GM21447 (cell line): ENCODE measurements around the gene ARMC7.

Source experiments
- ATAC-seq: cut with Tn5 transposase; IDR thresholded peaks from one replicate; pipeline ENCODE4 v1.9.1; 2021; ENCODE audit not compliant: unreplicated experiment

ARMC7 gene

GRCh38 chr17:75077496-75078283 lies 32.1 kb upstream of the ARMC7 start:
- peak; percentile 36 for ATAC-seq

GRCh38 chr17:75078284-75079022 lies 31.3 kb upstream of the ARMC7 start:
- ATAC-seq, result peak; percentile 58

DNA sequence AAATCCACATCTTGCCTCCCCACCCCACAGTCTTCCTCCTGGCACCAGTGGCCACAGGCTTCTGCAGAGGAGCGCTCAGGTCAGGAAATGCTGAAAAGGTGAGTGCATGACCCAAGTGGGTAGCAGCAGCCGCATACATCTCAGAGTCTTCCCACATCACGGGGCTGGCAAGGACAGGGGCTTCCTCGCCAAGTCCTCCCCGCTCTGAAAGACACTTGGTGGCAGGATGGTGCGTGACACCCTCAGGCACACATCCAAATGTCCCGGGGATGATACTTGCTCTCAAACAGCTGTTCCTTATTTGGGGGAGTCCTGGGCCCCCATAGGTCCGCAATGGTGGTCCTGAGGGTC lies 30.8 kb upstream of the ARMC7 start:
- no peak for ATAC-seq

DNA sequence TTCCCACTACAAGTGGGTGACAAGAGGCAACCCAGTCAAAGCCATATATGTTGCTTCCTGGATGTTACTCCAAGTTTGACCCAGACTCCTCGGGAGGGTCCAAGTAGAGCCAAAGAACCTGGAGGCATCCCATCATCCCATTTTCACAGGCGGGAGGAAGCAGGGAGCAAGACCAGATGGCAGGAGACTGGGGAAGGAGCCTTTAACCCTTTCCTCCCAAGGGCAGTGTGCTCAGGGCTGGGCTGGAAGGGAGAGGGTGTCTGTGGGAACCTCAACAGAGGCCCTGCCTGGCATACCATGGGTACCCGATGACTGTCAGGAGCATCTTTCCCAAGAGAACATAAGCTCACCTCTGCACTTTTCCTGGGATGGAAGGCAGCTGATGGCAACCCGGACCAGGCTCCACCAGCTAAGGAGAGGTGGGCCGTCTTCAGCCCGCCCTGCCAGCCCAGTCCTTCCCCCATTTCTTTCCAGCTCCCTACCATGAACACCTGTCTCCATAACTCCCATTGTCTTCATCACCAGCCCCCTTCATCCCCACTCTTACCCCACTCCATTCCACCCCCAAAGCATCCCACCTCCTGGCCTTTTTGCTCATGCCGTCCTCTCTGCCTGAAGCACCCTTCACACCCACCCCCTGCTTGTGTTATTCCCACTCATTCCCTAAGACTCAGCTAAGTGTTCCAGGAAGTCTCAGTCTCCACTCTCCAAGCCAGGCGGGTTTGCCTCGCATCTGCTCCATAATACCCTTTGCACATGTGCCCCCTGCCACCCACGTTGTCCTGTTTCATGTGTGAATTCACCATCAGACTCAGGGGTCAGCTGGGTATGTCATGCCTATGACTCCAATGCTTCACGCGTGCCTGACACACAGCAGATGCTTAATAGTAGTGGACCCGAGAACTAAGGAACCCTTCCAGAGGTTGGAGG lies 27.9 kb upstream of the ARMC7 start:
- ATAC-seq, result no peak

DNA sequence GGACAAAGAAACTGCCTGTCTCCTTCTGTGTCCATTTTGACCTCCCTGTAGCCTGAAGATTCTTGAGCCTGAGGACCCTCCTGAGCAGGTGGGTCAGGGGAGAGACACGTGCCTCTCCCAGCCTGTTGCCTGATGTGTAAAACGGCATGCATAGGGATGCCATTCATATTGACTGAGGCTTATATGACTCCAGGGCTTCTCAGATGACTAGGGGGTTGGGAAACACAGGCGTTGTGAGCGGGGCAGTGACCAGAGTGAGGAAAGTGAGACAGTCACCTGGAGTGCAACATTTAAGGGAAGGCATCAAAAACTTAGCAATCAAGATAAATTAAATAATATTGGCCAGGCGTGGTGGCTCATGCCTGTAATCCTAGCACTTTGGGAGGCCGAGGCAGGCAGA lies 27.1 kb upstream of the ARMC7 start:
- ATAC-seq, result no peak

- ATAC-seq, result no peak
Measured at GRCh38 chr17:75084039-75084660, 25.6 kb upstream of the ARMC7 start.

DNA sequence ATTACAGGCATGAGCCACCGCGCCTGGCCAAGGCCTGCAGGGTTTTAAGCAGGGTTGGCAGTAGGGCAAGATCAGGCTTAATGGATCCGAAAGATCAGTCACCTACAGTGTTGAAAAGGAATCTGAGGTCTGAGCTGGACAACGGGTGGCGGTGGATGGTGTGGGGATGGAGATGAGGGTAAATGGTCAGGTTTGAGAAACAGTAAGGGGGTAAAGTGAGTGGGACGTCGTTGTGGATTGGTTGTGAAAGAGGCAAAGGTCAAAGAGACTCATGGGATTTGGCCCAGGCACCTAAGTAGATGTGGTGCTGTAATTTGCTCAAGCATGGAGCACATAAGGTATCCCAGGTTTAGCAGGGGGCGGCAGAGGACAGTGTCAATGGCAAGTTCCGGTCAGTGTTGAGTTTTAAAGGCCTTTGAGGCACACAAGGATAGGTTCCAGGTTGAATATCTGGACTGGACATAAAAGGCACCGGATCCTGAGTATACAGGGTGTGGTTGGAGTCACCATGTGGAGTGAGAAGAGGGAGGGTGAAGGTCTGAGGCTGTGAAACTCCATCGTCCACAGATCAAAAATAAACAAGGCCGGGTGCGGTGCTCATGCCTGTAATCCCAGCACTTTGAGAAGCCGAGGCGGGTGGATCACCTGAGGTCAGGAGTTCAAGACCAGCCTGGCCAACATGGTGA lies 23.1 kb upstream of the ARMC7 start:
- ATAC-seq, result no peak

- ATAC-seq, result no peak
Measured at GRCh38 chr17:75087182-75087557, 22.6 kb upstream of the ARMC7 start.

- no peak for ATAC-seq
Measured at GRCh38 chr17:75087558-75088453, 22.0 kb upstream of the ARMC7 start, which contains the start of gene SLC16A5. Gene SLC16A5 (plus strand): TSS chr17:75087954. CDS start chr17:75093637, 5,683 bp downstream.

GRCh38 chr17:75088465-75089417 lies 21.0 kb upstream of the ARMC7 start:
- ATAC-seq, result no peak

GRCh38 chr17:75090871-75091854 lies 18.6 kb upstream of the ARMC7 start:
- ATAC-seq, result no peak

DNA sequence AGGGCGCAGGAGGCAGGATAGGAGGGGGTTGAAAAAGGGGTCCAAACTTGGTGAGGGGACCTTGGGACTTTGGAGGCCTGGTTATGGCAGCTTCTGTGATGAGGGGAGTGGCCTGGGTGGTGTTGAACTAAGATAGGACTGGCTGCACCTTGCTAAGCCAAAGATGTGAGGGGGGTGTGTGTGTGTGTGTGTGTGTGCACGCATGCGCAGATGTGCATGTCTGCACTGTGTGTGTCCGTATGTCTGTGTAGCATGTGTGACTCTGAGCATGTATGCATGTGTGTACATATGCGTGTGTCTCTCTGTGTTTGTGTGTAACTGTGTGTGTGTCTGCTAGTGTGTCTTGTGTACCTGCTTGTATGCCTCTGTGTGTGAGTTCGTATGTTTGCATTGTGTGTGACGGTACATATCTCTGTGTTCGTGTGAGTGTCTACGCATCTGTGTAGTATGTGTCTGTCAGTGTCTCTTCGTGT lies 17.9 kb upstream of the ARMC7 start:
- no peak for ATAC-seq

GRCh38 chr17:75093548-75094158 lies 16.1 kb upstream of the ARMC7 start:
- ATAC-seq, result no peak

- no peak for ATAC-seq
Measured at GRCh38 chr17:75094871-75095399, 14.8 kb upstream of the ARMC7 start.

- ATAC-seq, result no peak
Measured at GRCh38 chr17:75096082-75096625, 13.6 kb upstream of the ARMC7 start.

DNA sequence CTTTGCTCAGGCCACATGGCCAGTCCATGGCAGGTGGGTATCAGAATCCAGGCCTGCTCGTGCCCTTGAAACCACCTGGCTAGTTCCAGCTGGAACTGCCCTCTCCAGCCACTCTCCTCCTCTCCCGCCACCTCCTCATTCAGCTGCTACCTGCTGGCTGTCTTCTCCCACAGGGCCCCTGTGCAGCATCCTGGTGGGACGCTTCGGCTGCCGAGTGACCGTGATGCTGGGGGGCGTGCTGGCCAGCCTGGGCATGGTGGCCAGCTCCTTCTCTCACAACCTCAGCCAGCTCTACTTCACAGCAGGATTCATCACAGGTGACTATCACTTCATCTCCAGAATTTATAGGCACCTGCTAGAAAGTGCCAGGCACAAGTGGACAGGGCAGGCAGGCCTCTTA lies 11.9 kb upstream of the ARMC7 start:
- no peak for ATAC-seq
